HG03045 (cell line): ENCODE results near the gene TBP.
A peak's percentile ranks its signal among the peaks of the same experiment; 100 is the strongest.
"Not testable (repeated sequence)": the region's sequence is repeated elsewhere in the genome, so short reads cannot be mapped to it uniquely, and the experiment has no call there.

Experiments used
- ATAC-seq: cut with Tn5 transposase; IDR thresholded peaks from one replicate; pipeline ENCODE4 v1.9.1; 2021; ENCODE audit warnings: mild to moderate bottlenecking, moderate library complexity; ENCODE audit not compliant: unreplicated experiment

The TBP gene

DNA sequence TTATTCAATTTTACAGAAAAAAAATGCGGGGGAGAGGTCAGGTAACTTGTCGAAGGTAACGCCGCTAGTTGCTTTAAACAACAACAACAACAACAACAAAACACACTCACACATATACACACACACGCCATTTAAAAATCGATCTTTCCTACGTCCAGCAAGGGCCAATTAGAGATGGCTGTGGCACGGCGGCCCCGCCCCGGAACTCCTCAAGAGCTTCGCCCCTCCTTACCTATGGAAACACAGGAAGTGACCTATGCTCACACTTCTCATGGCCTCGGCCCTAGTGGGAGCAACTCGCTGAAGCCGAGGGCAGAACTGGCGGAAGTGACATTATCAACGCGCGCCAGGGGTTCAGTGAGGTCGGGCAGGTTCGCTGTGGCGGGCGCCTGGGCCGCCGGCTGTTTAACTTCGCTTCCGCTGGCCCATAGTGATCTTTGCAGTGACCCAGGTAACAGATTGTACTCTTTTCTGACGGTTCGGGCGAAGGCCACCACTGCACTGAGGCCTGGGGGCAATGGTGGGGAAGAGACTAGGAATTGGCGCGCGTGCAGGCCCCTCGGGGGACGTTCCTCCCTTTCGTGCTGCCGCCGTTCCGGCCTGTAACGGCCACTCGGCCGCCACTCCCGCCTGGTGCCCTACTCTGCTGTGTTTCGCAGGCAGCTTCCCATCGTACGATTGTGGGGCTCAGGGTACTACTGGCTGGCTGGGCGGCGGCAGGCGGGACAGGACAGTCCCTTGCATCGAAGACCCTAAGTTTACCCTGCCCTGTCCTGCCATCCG lies at the start of gene TBP:
TSS of gene TBP (plus strand) at position 357 of the 783 bp plus-strand sequence. CDS start 2,661 bp downstream, outside the sequence.
- peak; percentile 98 for ATAC-seq

DNA sequence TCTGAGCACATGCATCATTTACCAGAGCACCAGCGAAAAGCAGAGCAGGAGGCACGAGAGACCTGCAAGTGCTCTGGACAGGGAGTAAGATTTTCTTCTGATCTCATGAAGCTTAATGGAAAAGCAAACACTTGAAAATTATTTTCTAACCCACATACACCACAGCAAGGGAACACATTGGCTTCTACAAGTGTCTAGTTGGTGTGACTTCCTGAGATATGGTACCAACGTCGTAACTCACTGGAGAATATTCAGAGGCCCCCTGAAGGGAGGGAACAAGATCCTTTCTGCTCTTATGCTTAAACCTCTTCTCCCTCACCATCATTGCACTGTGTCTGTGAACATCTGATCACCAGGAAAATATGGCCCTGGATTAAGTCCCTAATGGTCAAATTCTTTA lies 49.7 kb upstream of the TBP start:
- ATAC-seq, result no peak

DNA sequence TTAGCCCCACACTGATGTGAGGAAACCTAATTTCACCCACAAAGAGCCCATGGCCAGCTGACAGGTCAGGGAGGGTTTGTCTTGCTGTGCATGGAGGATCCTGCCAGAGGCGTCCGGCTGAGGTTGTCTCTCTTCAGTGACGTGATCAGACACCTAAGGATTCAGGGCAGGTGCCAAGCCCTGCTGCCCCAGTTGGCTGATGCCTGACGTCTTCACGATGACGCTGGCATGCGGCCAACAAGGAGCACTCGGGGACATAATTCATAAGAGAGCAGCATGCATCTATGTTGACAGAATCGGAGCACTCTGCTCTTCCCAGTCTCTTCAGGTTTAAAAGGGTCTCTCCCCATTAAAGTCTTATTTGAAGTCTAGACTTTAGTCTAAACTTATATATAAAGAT lies 48.9 kb upstream of the TBP start:
- no peak for ATAC-seq

- no peak for ATAC-seq
These were observed 47.7 kb upstream of the TBP start for GRCh38 chr6:170506446-170506845.

- ATAC-seq, result not testable (repeated sequence)
These were observed 46.4 kb upstream of the TBP start for GRCh38 chr6:170507728-170508127.

DNA sequence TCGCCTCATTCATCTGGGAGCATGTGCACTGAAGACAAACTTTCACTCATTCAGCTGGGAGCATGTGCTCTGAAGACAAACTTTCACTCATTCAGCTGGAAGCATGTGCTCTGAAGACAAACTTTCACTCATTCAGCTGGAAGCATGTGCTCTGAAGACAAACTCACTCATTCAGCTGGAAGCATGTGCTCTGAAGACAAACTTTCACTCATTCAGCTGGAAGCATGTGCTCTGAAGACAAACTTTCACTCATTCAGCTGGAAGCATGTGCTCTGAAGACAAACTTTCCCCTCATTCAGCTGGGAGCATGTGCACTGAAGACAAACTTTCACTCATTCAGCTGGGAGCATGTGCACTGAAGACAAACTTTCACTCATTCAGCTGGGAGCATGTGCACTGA lies 45.9 kb upstream of the TBP start:
- ATAC-seq, result not testable (repeated sequence)

DNA sequence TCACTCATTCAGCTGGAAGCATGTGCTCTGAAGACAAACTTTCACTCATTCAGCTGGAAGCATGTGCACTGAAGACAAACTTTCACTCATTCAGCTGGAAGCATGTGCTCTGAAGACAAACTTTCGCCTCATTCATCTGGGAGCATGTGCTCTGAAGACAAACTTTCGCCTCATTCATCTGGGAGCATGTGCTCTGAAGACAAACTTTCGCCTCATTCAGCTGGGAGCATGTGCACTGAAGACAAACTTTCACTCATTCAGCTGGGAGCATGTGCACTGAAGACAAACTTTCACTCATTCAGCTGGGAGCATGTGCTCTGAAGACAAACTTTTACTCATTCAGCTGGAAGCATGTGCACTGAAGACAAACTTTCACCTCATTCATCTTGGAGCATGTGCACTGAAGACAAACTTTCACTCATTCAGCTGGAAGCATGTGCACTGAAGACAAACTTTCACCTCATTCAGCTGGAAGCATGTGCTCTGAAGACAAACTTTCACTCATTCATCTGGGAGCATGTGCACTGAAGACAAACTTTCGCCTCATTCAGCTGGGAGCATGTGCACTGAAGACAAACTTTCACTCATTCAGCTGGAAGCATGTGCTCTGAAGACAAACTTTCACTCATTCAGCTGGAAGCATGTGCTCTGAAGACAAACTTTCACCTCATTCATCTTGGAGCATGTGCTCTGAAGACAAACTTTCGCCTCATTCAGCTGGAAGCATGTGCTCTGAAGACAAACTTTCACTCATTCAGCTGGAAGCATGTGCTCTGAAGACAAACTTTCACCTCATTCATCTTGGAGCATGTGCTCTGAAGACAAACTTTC lies 45.1 kb upstream of the TBP start:
- ATAC-seq, result not testable (repeated sequence)

- ATAC-seq, result no peak
These were observed 44.5 kb upstream of the TBP start for GRCh38 chr6:170509723-170510018.

DNA sequence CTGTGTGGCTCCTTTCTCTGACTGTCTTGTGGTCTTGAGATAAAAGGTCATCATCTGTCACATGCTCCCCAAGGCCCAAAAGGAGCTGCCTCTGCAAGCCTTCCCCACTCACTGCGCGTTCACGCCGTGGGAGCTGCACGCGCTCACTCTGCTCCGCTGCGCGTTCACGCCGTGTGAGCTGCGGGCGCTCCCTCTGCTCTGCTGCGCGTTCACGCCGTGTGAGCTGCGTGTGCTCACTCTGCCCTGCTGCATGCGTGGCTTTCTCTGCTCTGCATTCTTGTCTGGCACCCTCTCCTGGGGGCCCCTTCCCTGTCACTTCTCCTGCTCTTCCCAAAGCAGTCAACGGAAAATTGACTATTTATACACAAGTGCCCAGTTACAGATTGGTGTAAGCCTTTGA lies 43.5 kb upstream of the TBP start:
- no peak for ATAC-seq

DNA sequence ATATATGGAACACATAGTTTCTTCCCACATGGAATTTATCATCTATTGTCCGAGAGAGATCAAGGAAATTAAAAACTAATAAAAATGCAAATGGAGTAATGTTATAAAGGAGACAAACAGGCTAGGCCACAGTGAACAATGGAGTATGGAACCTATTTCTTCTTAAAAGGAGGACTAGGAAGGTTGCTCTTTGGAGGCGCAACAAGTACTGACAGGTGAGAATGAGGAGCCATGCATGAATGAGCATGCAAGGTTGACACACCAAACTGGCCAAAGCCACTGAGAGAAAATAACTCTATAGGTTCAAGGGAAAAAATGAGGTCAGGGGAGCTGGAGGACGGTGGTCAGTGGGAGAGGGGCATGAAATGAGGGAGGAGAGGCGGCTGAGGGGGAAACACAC lies 41.9 kb upstream of the TBP start:
- ATAC-seq, result no peak

- no peak for ATAC-seq
These were observed 39.3 kb upstream of the TBP start for GRCh38 chr6:170514908-170515307.

- ATAC-seq, result peak; percentile 89
These were observed 37.2 kb upstream of the TBP start for GRCh38 chr6:170516783-170517616.

DNA sequence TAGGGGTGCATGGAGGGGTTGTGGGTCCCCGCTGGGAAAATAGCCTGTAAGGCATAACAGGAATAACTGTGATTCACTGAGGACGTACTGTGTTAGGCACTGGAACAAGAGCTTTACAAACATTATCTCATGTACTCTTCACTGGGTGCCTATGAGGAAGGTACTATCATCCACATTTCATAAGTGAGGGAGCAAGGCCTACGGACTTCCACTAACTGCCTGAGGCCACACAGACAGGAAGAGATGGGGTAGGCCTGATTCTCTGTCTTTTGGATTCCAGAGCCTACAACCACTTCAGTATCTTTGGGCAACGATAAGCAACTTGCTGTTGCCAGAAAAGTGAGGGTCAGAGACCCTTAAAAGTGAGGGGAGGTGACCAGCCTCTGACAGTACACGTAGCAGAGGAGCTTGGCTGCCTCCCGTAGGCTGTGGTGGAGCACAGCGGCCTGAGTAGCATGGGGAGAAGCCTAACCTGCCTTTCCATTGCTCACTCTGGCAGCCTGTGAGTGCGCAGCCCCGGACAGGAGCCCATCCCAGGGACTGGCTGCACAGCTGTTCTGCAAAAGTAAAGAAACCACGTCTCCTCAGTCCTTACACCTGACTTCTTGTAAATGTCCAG lies 31.5 kb upstream of the TBP start:
- ATAC-seq, result no peak

DNA sequence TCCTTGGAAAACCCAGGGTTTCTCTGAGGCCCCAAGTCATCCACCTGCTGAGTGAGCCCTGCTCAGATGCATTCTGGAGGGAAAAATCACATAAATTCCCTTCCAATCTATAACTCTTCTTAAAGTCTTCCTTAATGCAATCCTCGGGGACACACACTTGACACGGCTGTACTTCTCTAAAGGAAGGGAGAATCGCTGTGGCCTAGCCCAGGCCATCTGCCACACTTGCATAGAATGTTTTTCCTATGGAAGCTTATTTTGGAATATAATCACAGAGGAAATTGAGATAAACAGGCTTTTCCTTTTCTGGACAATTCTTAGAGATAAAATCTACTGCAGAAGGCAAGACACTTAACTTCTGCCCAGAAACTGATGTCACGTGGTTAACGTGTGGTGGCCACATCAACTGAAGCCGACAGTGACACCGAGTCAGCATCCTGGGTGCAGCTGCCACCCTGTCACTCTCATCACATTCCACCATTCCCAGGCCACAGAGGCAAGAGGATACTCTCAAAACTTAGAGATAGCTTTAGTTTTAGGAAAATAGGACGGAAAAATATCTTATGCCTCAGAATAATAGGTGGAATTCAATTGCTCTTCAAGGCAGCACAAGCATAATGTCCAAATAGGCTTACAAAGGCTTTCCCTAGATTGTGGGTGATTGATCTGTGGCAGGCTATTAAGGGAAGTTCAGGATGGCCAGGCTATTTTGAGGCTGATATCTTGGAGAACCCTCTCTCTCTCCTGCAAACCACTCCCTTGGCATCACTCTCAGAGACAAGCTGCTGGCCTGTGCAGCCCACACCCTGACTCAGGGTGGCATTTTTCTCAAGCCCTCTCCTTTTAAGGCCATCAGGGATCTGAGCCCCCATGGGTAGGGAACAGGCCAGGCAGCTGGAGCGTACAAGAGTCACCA lies 30.7 kb upstream of the TBP start:
- no peak for ATAC-seq

DNA sequence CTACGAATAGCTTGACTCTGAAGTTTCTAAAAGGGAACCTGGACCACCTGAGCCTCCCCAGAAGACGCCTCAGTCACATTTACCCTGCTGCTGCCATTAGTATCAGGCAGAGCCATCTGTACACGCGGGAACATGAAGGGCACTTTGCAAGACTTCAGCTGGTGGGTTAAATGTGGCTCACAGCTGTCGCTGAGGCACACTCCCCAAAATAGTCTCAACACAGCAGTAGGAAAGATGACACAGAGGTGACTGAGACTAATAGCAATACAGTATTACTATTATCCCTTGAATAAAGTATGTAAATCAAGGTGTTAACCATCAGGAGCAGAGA lies 30.0 kb upstream of the TBP start:
- ATAC-seq, result no peak

DNA sequence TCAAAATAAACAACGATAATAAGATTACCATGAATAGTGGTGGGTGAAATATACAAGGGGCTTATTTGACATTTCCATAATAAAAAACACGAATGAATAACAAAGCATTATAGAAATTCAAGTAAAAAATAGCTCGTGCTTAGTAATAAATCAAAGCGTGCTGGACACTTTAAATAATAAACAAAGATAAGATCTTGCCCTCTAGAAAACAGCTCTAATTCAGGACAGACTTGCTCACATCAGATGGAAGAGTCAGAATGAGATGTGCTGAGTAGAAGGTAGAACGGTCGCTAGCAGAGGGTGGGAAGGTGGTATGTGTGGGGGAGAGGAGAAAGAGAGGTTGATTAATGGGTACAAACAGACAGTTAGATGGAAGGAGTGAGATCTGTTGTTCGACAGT lies 28.4 kb upstream of the TBP start:
- no peak for ATAC-seq

GRCh38 chr6:170527995-170528394 lies 26.2 kb upstream of the TBP start:
- ATAC-seq, result not testable (repeated sequence)

- peak; percentile 64 for ATAC-seq
These were observed 24.2 kb upstream of the TBP start for GRCh38 chr6:170529839-170530469.

- no peak for ATAC-seq
These were observed 21.2 kb upstream of the TBP start for GRCh38 chr6:170532867-170533488.
